GM12875 (cell line): ENCODE results near the gene GGA2.

Source experiments
- H3K4me3 ChIP-seq: one replicate; pipeline ENCODE4 v1.5.1; 2011; ENCODE audit warnings: low read depth, low read length, control low read depth
- CTCF ChIP-seq: IDR thresholded peaks from 2 replicates; pipeline ENCODE4 v1.5.1; 2011; ENCODE audit warnings: low read depth, mild to moderate bottlenecking, control low read depth, inconsistent platforms, low read length, moderate library complexity, borderline replicate concordance; ENCODE audit not compliant: insufficient read depth

The GGA2 gene

DNA sequence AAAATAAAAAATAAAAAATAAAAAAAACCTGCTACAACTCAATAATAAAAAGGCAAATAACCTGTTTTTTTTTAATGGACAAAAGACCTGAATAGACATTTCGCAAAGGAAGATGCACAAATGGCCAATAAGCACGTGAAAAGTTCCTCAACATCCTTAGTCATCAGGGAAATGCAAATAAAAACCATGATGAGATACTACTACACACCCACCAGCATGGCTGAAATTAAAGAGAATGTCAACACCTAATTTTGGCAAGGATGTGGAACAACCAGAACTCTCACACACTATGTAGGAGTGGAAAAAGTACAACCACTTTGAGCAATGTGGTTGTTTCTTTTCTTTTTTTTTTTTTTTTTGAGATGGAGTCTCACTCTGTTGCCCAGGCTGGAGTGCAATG, 81.9 kb downstream of the GGA2 start:
- H3K4me3 ChIP-seq = no peak overlapping the region
- TF ChIP-seq CTCF = no peak

DNA sequence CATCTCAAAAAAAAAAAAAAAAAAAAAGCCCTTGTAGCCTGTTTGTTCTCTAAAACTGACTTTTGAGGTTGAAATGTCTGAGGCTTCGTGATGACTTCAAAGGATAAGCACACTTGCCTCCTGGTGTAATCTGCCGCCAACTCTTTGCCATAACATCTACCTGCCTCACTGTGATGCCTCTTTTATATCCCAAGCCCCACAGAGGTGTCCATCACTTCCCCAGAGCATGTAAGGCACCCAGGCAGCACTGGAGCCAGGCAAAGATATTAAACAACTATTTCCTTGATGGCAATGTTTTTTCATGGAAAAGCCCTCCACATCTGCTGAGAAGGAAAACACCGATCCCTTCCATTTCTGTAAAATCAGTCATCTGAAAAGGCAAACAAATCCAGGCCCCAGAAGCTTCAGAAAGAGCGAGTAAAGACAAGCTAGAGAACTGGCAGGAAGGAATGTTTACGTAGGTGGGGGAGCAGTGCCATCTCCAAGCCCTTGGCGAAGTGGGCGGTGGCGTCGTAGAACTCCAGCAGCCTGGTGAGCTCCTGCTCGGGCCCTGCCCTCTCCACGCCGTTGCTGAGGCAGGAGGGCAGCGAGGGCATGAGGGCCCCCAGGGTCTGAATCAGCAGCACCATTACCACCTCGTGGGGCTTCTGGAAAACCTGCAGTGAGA, 85.9 kb downstream of the GGA2 start:
- no peak for TF ChIP-seq CTCF
- H3K4me3 ChIP-seq = no peak overlapping the region

GRCh38 chr16:23423496-23424049, 86.7 kb downstream of the GGA2 start:
- H3K4me3 ChIP-seq = no peak overlapping the region
- TF ChIP-seq CTCF = no peak

- TF ChIP-seq CTCF = no peak
- no peak overlapping the region for H3K4me3 ChIP-seq
These were observed 90.3 kb downstream of the GGA2 start for GRCh38 chr16:23420011-23420410.

DNA sequence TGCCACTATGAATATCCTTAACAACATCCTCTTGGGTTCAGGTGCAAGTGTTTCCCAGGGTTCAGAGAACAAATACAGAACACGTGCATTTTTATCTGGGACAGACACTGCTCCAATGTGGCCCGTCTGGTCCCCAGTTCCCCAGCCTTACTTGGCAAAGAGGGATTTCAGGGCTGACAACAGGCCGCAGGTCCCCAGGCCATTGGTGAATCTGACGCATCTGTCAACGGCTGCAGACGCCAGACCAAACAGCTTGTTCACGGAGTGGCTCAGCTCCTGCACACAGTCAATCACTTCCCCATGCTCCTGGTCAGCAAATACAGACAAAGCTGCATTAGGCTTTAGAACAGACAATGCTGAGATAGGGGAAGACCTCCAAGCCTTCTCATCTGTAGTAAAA, 93.5 kb downstream of the GGA2 start:
- H3K4me3 ChIP-seq = no peak overlapping the region
- no peak for TF ChIP-seq CTCF

GRCh38 chr16:23414731-23415130, 95.6 kb downstream of the GGA2 start:
- H3K4me3 ChIP-seq = no peak overlapping the region
- no peak for TF ChIP-seq CTCF
